Body of pancreas (tissue), 4 donors: Measurements from ENCODE around the gene CADPS. TPM values are rescaled to one million over a fixed set of nuclear protein-coding genes. Genes with fewer than 3 reads are reported as not detected.

Experiments used
- ATAC-seq: fragments of 150-250 bp; one replicate; pipeline ENCODE4 v1.9.1; 2016
- DNase-seq, 4 donors: peaks; one replicate each; pipeline ENCODE4 v3.0.0-alpha.2; 2019
- H3K27ac ChIP-seq, 4 donors: fragments of 200-600 bp; sonication (generic); 1 replicate in 3 of 4; 2 replicates in 1 of 4; pipeline versions ENCODE4 v1.5.1 to v1.6.1; 2016 to 2019; ENCODE audit warnings: mild to moderate bottlenecking in 1 of 4, mixed read lengths in 1 of 4, moderate library complexity in 1 of 4
- H3K27me3 ChIP-seq, 2 donors: fragments of 200-600 bp; sonication (generic); one replicate each; pipeline ENCODE4 v1.6.0; 2016; ENCODE audit warnings: mild to moderate bottlenecking in 1 of 2
- H3K36me3 ChIP-seq, 2 donors: fragments of 200-600 bp; sonication (generic); replicated peaks in 1 of 2; 2 replicates each; pipeline ENCODE4 v1.5.1; 2016; ENCODE audit warnings: low read depth in 2 of 2; ENCODE audit not compliant: insufficient read depth in 1 of 2
- H3K4me1 ChIP-seq: fragments of 200-600 bp; sonication (generic); one replicate; pipeline ENCODE4 v1.6.0; 2016
- H3K4me3 ChIP-seq, 2 donors: fragments of 200-600 bp; sonication (generic); 1 replicate in 1 of 2; 2 replicates in 1 of 2; pipeline ENCODE4 v1.5.1; 2016 to 2019
- H3K9me3 ChIP-seq, 3 donors: fragments of 200-600 bp; sonication (generic); 1 replicate in 2 of 3; 2 replicates in 1 of 3; pipeline ENCODE4 v1.5.1; 2016
- POLR2A ChIP-seq, 3 donors: fragments of 450-650 bp; IDR thresholded peaks; one replicate each; pipeline ENCODE4 v1.6.1; 2016; ENCODE audit warnings: antibody characterized with exemption in 3 of 3, mild to moderate bottlenecking in 2 of 3
- WGBS, 2 donors: methylation state at CpG; one replicate each; pipeline ENCODE4 v1.1.5; 2017; 5-methylcytosine and 5-hydroxymethylcytosine counted together
- intact Hi-C: fragments of 100-400 bp; cut with DNase I; formaldehyde crosslinking; loops from one replicate; pipeline ENCODE4 v1.15.1; 2023
- total RNA-seq, 2 donors: library from RNA; depleted of rRNA; stranded (reverse); fragments of >200 nt; gene quantifications; one replicate each; pipeline ENCODE4 v1.1.0, GENCODE V29; 2016
- TF ChIP-seq, protein P1 (sequence below), 7 experiments: fragments of 450-650 bp in 4 of 7; fragments of 200-600 bp in 3 of 7; sonication (generic) in 3 of 7; IDR thresholded peaks; one replicate each; pipeline ENCODE4 v1.5.1; 2016 to 2019; ENCODE audit warnings: antibody characterized with exemption in 7 of 7

Gene CADPS
- total RNA-seq, 2 donors from 2014 or later = 22.1 to 67.6 TPM

DNA sequence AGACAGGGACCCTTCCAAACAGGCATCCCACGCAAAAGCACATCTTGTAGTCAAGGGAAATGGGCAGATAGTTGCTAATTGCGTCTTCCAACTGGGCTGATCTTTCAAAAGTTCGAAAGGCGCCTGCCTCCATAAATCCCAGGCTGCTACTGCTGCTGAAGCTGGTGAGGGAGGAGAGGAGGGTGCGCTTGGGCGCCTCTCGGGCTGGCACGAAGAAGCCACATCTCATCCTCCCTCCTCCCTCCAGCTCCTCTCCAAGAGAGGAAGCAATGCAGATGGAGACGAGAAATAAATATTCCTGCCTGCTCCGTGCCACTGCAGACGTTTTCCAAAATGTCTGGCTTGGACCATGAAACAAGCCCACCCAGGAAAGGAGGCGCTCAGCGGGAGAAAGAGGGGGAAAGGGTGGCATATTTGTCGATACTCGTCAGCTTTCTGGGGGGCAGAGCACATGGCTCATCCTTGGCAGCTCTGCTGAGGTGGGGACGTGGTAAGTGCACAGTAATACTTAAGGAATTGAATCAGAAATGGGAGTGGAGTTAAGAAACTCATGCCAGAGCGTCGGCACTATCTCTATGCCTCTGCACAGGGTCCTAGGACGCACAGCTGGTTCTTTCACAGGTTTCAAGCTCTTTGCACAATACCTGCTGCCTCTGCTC is 413.0 kb downstream of the CADPS start:
- Histone ChIP-seq H3K36me3 (no peaks in the 10 kb centered on the region), H3K4me3 (no peak overlapping the region), H3K4me1 (peaks cover 11% of the 10 kb centered on the region), H3K27ac (no peak overlapping the region), H3K9me3 (no peaks in the 10 kb centered on the region), H3K27me3 (no peaks in the 10 kb centered on the region)
- DNase-seq (no peak), ATAC-seq (no peak)
- no peak for TF ChIP-seq POLR2A (IDR thresholded peaks at IDR 0.05)
- TF ChIP-seq, protein P1, sequence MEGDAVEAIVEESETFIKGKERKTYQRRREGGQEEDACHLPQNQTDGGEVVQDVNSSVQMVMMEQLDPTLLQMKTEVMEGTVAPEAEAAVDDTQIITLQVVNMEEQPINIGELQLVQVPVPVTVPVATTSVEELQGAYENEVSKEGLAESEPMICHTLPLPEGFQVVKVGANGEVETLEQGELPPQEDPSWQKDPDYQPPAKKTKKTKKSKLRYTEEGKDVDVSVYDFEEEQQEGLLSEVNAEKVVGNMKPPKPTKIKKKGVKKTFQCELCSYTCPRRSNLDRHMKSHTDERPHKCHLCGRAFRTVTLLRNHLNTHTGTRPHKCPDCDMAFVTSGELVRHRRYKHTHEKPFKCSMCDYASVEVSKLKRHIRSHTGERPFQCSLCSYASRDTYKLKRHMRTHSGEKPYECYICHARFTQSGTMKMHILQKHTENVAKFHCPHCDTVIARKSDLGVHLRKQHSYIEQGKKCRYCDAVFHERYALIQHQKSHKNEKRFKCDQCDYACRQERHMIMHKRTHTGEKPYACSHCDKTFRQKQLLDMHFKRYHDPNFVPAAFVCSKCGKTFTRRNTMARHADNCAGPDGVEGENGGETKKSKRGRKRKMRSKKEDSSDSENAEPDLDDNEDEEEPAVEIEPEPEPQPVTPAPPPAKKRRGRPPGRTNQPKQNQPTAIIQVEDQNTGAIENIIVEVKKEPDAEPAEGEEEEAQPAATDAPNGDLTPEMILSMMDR (IDR thresholded peaks at IDR 0.05) = no peak
- intact Hi-C loops = no loop called here
- WGBS, 2 donors = 77 to 83% methylated on average over 19 of the region's 19 CpGs

GRCh38 chr3:62454916-62455315 is 420.3 kb downstream of the CADPS start:
- no peak for TF ChIP-seq POLR2A (IDR thresholded peaks at IDR 0.05)
- TF ChIP-seq, protein P1 (IDR thresholded peaks at IDR 0.05) = no peak
- ATAC-seq = no peak

GRCh38 chr3:62453448-62453847 is 421.8 kb downstream of the CADPS start:
- no peak for ATAC-seq
- no peak for DNase-seq
- Histone ChIP-seq H3K4me3 (no peak overlapping the region), H3K36me3 (no peaks in the 10 kb centered on the region), H3K27ac (no peak overlapping the region), H3K4me1 (no peaks in the 10 kb centered on the region), H3K27me3 (no peaks in the 10 kb centered on the region), H3K9me3 (no peaks in the 10 kb centered on the region)
- TF ChIP-seq, protein P1 (IDR thresholded peaks at IDR 0.05) = no peak
- TF ChIP-seq POLR2A (IDR thresholded peaks at IDR 0.05) = no peak
- 90 to 93% methylated on average over 6 of the region's 6 CpGs for WGBS, 2 donors
- intact Hi-C loops = no loop called here

More at GRCh38 chr3:62454916-62455315, 420.3 kb downstream of the CADPS start:
- DNase-seq = no peak
- WGBS, 2 donors = 58 to 66% methylated on average over 4 of the region's 4 CpGs
- Histone ChIP-seq H3K36me3 (no peaks in the 10 kb centered on the region), H3K4me3 (no peak overlapping the region), H3K4me1 (no peaks in the 10 kb centered on the region), H3K27me3 (no peaks in the 10 kb centered on the region), H3K27ac (no peak overlapping the region), H3K9me3 (no peaks in the 10 kb centered on the region)
- intact Hi-C loops = no loop called here

- intact Hi-C loops = no loop called here
- ATAC-seq = no peak
- H3K27me3 ChIP-seq = no peaks in the 10 kb centered on the region
Measured at GRCh38 chr3:62451211-62451887, 423.9 kb downstream of the CADPS start.

More at GRCh38 chr3:62451211-62451887, 423.9 kb downstream of the CADPS start:
- no peak for DNase-seq
- WGBS, 2 donors = 76 to 77% methylated on average over 8 of the region's 8 CpGs
- no peaks in the 10 kb centered on the region for H3K4me1 ChIP-seq
- H3K9me3 ChIP-seq = no peaks in the 10 kb centered on the region
- no peak overlapping the region for H3K4me3 ChIP-seq
- no peaks in the 10 kb centered on the region for H3K36me3 ChIP-seq
- H3K27ac ChIP-seq = no peak overlapping the region
- TF ChIP-seq, protein P1 (IDR thresholded peaks at IDR 0.05) = no peak
- TF ChIP-seq POLR2A (IDR thresholded peaks at IDR 0.05) = no peak
